Neuronal stem cell (in vitro differentiated cells): ENCODE data around the gene HENMT1.

Experiments
- DNase-seq: peaks from one replicate; pipeline ENCODE4 v3.0.0-alpha.2; 2013; ENCODE audit warnings: low spot score
- H2AFZ ChIP-seq: one replicate; pipeline ENCODE4 v1.6.1; 2013; ENCODE audit warnings: mild to moderate bottlenecking, low read length, inconsistent platforms
- H2AK5ac ChIP-seq: 2 replicates; pipeline ENCODE4 v1.6.1; 2013; ENCODE audit warnings: low read depth, mild to moderate bottlenecking, inconsistent platforms, low read length, moderate library complexity, mixed read lengths
- H2BK120ac ChIP-seq: 2 replicates; pipeline ENCODE4 v1.6.1; 2013; ENCODE audit warnings: low read depth, mild to moderate bottlenecking, inconsistent platforms, low read length, moderate library complexity, mixed read lengths
- H2BK12ac ChIP-seq: one replicate; pipeline ENCODE4 v1.6.1; 2013; ENCODE audit warnings: low read length, inconsistent platforms
- H2BK15ac ChIP-seq: 2 replicates; pipeline ENCODE4 v1.6.1; 2013; ENCODE audit warnings: mild to moderate bottlenecking, low read length, inconsistent platforms, mixed read lengths
- H2BK5ac ChIP-seq: one replicate; pipeline ENCODE4 v1.6.1; 2013; ENCODE audit warnings: inconsistent platforms, mild to moderate bottlenecking, low read length, moderate library complexity
- H3K14ac ChIP-seq: one replicate; pipeline ENCODE4 v1.6.1; 2013; ENCODE audit warnings: low read length, inconsistent platforms
- H3K18ac ChIP-seq: 2 replicates; pipeline ENCODE4 v1.6.1; 2013; ENCODE audit warnings: low read length, inconsistent platforms
- H3K23ac ChIP-seq: 2 replicates; pipeline ENCODE4 v1.6.1; 2013; ENCODE audit warnings: low read depth, mild to moderate bottlenecking, mixed read lengths, low read length, inconsistent platforms; ENCODE audit not compliant: poor library complexity
- H3K27ac ChIP-seq: replicated peaks from 3 replicates; pipeline ENCODE4 v1.5.1; 2013; ENCODE audit warnings: low read length, inconsistent platforms
- H3K27me3 ChIP-seq, 3 experiments: 2 replicates each; pipeline ENCODE4 v1.6.1; 2013; ENCODE audit warnings: low read length in 3 of 3, mild to moderate bottlenecking in 2 of 3, inconsistent platforms in 1 of 3, low read depth in 1 of 3, mixed read lengths in 1 of 3, moderate library complexity in 1 of 3; ENCODE audit not compliant: control insufficient read depth in 3 of 3, insufficient read depth in 3 of 3
- H3K36me3 ChIP-seq, 2 donors: replicated peaks in 1 of 2; 2 replicates each; pipeline ENCODE4 v1.6.1; 2013; ENCODE audit warnings: low read length in 2 of 2; ENCODE audit not compliant: control insufficient read depth in 2 of 2, insufficient read depth in 2 of 2
- H3K4ac ChIP-seq: 2 replicates; pipeline ENCODE4 v1.6.1; 2013; ENCODE audit warnings: inconsistent platforms, mild to moderate bottlenecking, low read length, moderate library complexity
- H3K4me1 ChIP-seq, 2 donors: 1 replicate in 1 of 2; 2 replicates in 1 of 2; pipeline ENCODE4 v1.6.1; 2013; ENCODE audit warnings: low read length in 2 of 2, low read depth in 1 of 2; ENCODE audit not compliant: control insufficient read depth in 2 of 2, insufficient read depth in 1 of 2
- H3K4me2 ChIP-seq: one replicate; pipeline ENCODE4 v1.6.1; 2013; ENCODE audit warnings: mild to moderate bottlenecking, low read length, inconsistent platforms; ENCODE audit not compliant: insufficient read depth, poor library complexity, severe bottlenecking
- H3K4me3 ChIP-seq, 2 donors: 2 replicates each; pipeline ENCODE4 v1.5.1; 2013; ENCODE audit warnings: low read length in 2 of 2, mild to moderate bottlenecking in 2 of 2, inconsistent platforms in 1 of 2, moderate library complexity in 1 of 2
- H3K79me1 ChIP-seq: one replicate; pipeline ENCODE4 v1.6.1; 2013; ENCODE audit warnings: low read depth, mild to moderate bottlenecking, inconsistent platforms, low read length, moderate library complexity
- H3K9ac ChIP-seq: one replicate; pipeline ENCODE4 v1.6.1; 2013; ENCODE audit warnings: mild to moderate bottlenecking, low read depth, low read length, inconsistent platforms; ENCODE audit not compliant: poor library complexity
- H3K9me3 ChIP-seq, 2 donors: replicated peaks in 1 of 2; 2 replicates each; pipeline versions ENCODE3 to v1.6.1; 2013; ENCODE audit warnings: low read length in 2 of 2, mild to moderate bottlenecking in 2 of 2, inconsistent platforms in 1 of 2, low read depth in 1 of 2, mixed read lengths in 1 of 2, moderate library complexity in 1 of 2; ENCODE audit not compliant: control insufficient read depth in 2 of 2, insufficient read depth in 1 of 2
- H4K8ac ChIP-seq: one replicate; pipeline ENCODE4 v1.6.1; 2013; ENCODE audit warnings: low read depth, mild to moderate bottlenecking, inconsistent platforms, low read length, moderate library complexity
- H4K91ac ChIP-seq: one replicate; pipeline ENCODE4 v1.6.1; 2013; ENCODE audit warnings: low read length, low read depth, mild to moderate bottlenecking, inconsistent platforms; ENCODE audit not compliant: poor library complexity
- WGBS, 2 donors: extraction: QIAGEN DNeasy Blood & Tissue Kit; methylation state at CpG; one replicate each; pipeline ENCODE4 v1.1.7; 2013; ENCODE audit warnings: missing lambda C conversion rate in 2 of 2, mixed read lengths in 1 of 2; ENCODE audit not compliant: insufficient read length in 2 of 2, insufficient replicate concordance in 1 of 2; ENCODE audit errors: extremely low coverage in 2 of 2; 5-methylcytosine and 5-hydroxymethylcytosine counted together

The HENMT1 gene

GRCh38 chr1:108627256-108627655 is 33.6 kb downstream of the HENMT1 start:
- H2BK12ac ChIP-seq = no peak overlapping the region

GRCh38 chr1:108624069-108624468 is 36.8 kb downstream of the HENMT1 start:
- Histone ChIP-seq H3K4me2 (no peak overlapping the region), H2BK120ac (no peak overlapping the region), H3K18ac (no peak overlapping the region), H3K4me3 (no peak overlapping the region), H3K36me3 (peaks cover 0 to 12% of the 10 kb centered on the region in 2 donors), H2AFZ (no peak overlapping the region), H3K27ac (no peak overlapping the region), H3K9me3 (no peaks in the 10 kb centered on the region), H3K27me3 (no peaks in the 10 kb centered on the region), H2BK12ac (no peak overlapping the region), H2AK5ac (no peak overlapping the region), H2BK5ac (no peak overlapping the region), H3K14ac (no peak overlapping the region), H3K79me1 (no peaks in the 10 kb centered on the region), H4K91ac (no peak overlapping the region), H3K23ac (no peak overlapping the region), H2BK15ac (no peak overlapping the region), H4K8ac (no peak overlapping the region), H3K4ac (no peak overlapping the region), H3K4me1 (no peaks in the 10 kb centered on the region), H3K9ac (no peak overlapping the region)
- DNase-seq = no peak
- WGBS, 2 donors = no CpG with 5 or more reads among the region's 1 CpG

More at GRCh38 chr1:108627256-108627655, 33.6 kb downstream of the HENMT1 start:
- H3K4me3 ChIP-seq = no peak overlapping the region
- WGBS, 2 donors = no CpG with 5 or more reads among the region's 1 CpG
- no peaks in the 10 kb centered on the region for H3K79me1 ChIP-seq
- H3K18ac ChIP-seq = no peak overlapping the region
- H3K4me2 ChIP-seq = no peak overlapping the region
- H4K91ac ChIP-seq = no peak overlapping the region
- H3K4ac ChIP-seq = no peak overlapping the region
- no peak overlapping the region for H2BK15ac ChIP-seq
- no peak overlapping the region for H3K27ac ChIP-seq
- H4K8ac ChIP-seq = no peak overlapping the region
- H3K36me3 ChIP-seq = peaks cover 0 to 33% of the 10 kb centered on the region in 2 donors
- no peaks in the 10 kb centered on the region for H3K4me1 ChIP-seq
- no peak overlapping the region for H2BK120ac ChIP-seq
- no peak overlapping the region for H2AK5ac ChIP-seq
- no peak for DNase-seq
- H3K27me3 ChIP-seq = no peaks in the 10 kb centered on the region
- H3K9me3 ChIP-seq = no peaks in the 10 kb centered on the region
- no peak overlapping the region for H3K23ac ChIP-seq
- H2AFZ ChIP-seq = no peak overlapping the region
- H3K9ac ChIP-seq = no peak overlapping the region
- H3K14ac ChIP-seq = no peak overlapping the region
- no peak overlapping the region for H2BK5ac ChIP-seq

- WGBS, 2 donors = no CpG with 5 or more reads among the region's 2 CpGs
- H2AFZ ChIP-seq = no peak overlapping the region
- H3K79me1 ChIP-seq = no peaks in the 10 kb centered on the region
Observed at GRCh38 chr1:108617724-108618056, 43.2 kb downstream of the HENMT1 start.

GRCh38 chr1:108617008-108617723 is 43.7 kb downstream of the HENMT1 start:
- Histone ChIP-seq H3K14ac (no peak overlapping the region), H3K27ac (no peak overlapping the region), H2BK120ac (no peak overlapping the region), H3K27me3 (no peaks in the 10 kb centered on the region), H3K23ac (no peak overlapping the region), H2AFZ (no peak overlapping the region), H3K36me3 (peaks cover 0 to 27% of the 10 kb centered on the region in 2 donors), H3K4me1 (no peaks in the 10 kb centered on the region), H2BK5ac (no peak overlapping the region), H3K4me2 (no peak overlapping the region), H4K8ac (no peak overlapping the region), H3K4ac (no peak overlapping the region), H4K91ac (no peak overlapping the region), H3K79me1 (no peaks in the 10 kb centered on the region), H2BK12ac (no peak overlapping the region), H3K18ac (no peak overlapping the region), H3K4me3 (no peak overlapping the region), H2AK5ac (no peak overlapping the region), H2BK15ac (no peak overlapping the region), H3K9me3 (no peaks in the 10 kb centered on the region), H3K9ac (no peak overlapping the region)
- no CpG with 5 or more reads among the region's 8 CpGs for WGBS, 2 donors
- no peak for DNase-seq

More at GRCh38 chr1:108617724-108618056, 43.2 kb downstream of the HENMT1 start:
- Histone ChIP-seq H3K4me3 (no peak overlapping the region), H3K4ac (no peak overlapping the region), H3K18ac (no peak overlapping the region), H3K14ac (no peak overlapping the region), H3K4me2 (no peak overlapping the region), H4K91ac (no peak overlapping the region), H4K8ac (no peak overlapping the region), H3K9me3 (no peaks in the 10 kb centered on the region), H3K27ac (no peak overlapping the region), H3K36me3 (peaks cover 0 to 22% of the 10 kb centered on the region in 2 donors), H3K4me1 (no peaks in the 10 kb centered on the region), H2AK5ac (no peak overlapping the region), H2BK120ac (no peak overlapping the region), H3K23ac (no peak overlapping the region), H3K9ac (no peak overlapping the region), H3K27me3 (no peaks in the 10 kb centered on the region), H2BK12ac (no peak overlapping the region), H2BK15ac (no peak overlapping the region), H2BK5ac (no peak overlapping the region)
- no peak for DNase-seq
